WTC11 (cell line): Measurements from ENCODE around the gene SPSB3. TPM values are rescaled to one million over a fixed set of nuclear protein-coding genes. Genes with fewer than 3 reads are reported as not detected.

Experiments
- ATAC-seq: fragments of 200-7000 bp; cut with Tn5 transposase; 2 replicates; pipeline ENCODE4 v1.10.0; 2021; ENCODE audit warnings: mild to moderate bottlenecking, moderate library complexity
- CTCF ChIA-PET: fragments of 300-600 bp; sonication (Branson Sonifier 250); formaldehyde crosslinking; loops from one replicate; lab custom pipeline; 2021; ENCODE audit warnings: antibody characterized with exemption; lab: Charles Lee
- POLR2A ChIA-PET: fragments of 350-600 bp; sonication (Branson Sonifier 250); formaldehyde crosslinking; loops from one replicate; lab custom pipeline; 2021; ENCODE audit warnings: antibody characterized with exemption; lab: Charles Lee
- DNase-seq: peaks from one replicate; pipeline ENCODE4 v3.0.0; 2021; ENCODE audit warnings: low spot score
- H3K27ac Mint-ChIP-seq: 2 replicates; pipeline ENCODE4 v1.8.0; 2021; ENCODE audit warnings: mixed read lengths
- H3K27me3 Mint-ChIP-seq: 2 replicates; pipeline ENCODE4 v1.8.0; 2021; ENCODE audit warnings: low read depth, mild to moderate bottlenecking, moderate library complexity, mixed read lengths
- H3K36me3 Mint-ChIP-seq: 2 replicates; pipeline ENCODE4 v1.8.0; 2021; ENCODE audit warnings: mixed read lengths
- H3K4me1 Mint-ChIP-seq: 2 replicates; pipeline ENCODE4 v1.8.0; 2022; ENCODE audit warnings: mixed read lengths
- H3K4me3 Mint-ChIP-seq: 2 replicates; pipeline ENCODE4 v1.8.0; 2021; ENCODE audit warnings: mild to moderate bottlenecking, moderate library complexity, mixed read lengths
- H3K9me3 Mint-ChIP-seq: 2 replicates; pipeline ENCODE4 v1.8.0; 2021; ENCODE audit warnings: mixed read lengths
- AFF4 ChIP-seq: sonication (generic); formaldehyde crosslinking; IDR thresholded peaks from 2 replicates; pipeline ENCODE4 v1.8.1; 2023; ENCODE audit warnings: mild to moderate bottlenecking, missing genetic modification reagents, borderline replicate concordance
- EMX1 ChIP-seq: fragments of 250-450 bp; sonication (Bioruptor Pico); IDR thresholded peaks from 2 replicates; pipeline ENCODE4 v1.8.0; 2021; ENCODE audit warnings: mild to moderate bottlenecking
- JAZF1 ChIP-seq: fragments of 250-450 bp; sonication (Bioruptor Pico); IDR thresholded peaks from 2 replicates; pipeline ENCODE4 v1.9.0; 2021; ENCODE audit warnings: moderate library complexity, mild to moderate bottlenecking, inconsistent platforms
- JUN ChIP-seq: sonication (generic); formaldehyde crosslinking; IDR thresholded peaks from 2 replicates; pipeline ENCODE4 v1.8.0; 2023; ENCODE audit warnings: mild to moderate bottlenecking, missing genetic modification reagents
- STAT6 ChIP-seq: sonication (generic); formaldehyde crosslinking; conservative IDR thresholded peaks from 2 replicates; pipeline ENCODE4 v1.8.1; 2023; ENCODE audit warnings: mild to moderate bottlenecking, low read depth, missing genetic modification reagents, moderate library complexity
- ZNF138 ChIP-seq: sonication (generic); formaldehyde crosslinking; conservative IDR thresholded peaks from 2 replicates; pipeline ENCODE4 v1.8.1; 2022; ENCODE audit warnings: mild to moderate bottlenecking, moderate library complexity, missing genetic modification reagents
- ZNF263 ChIP-seq: sonication (generic); formaldehyde crosslinking; IDR thresholded peaks from 2 replicates; pipeline ENCODE4 v1.8.1; 2022; ENCODE audit warnings: low read depth, mild to moderate bottlenecking, moderate library complexity, missing genetic modification reagents
- ZNF671 ChIP-seq: fragments of 250-450 bp; sonication (Bioruptor Pico); IDR thresholded peaks from 2 replicates; pipeline ENCODE4 v1.8.0; 2021; ENCODE audit warnings: mild to moderate bottlenecking
- total RNA-seq: library from RNA; stranded (reverse); gene quantifications from 3 replicates; pipeline ENCODE4 v1.2.3, GENCODE V29; 2021
- TF ChIP-seq, protein P1 (sequence below): sonication (generic); formaldehyde crosslinking; IDR thresholded peaks from 2 replicates; pipeline ENCODE4 v1.8.0; 2022; ENCODE audit warnings: mild to moderate bottlenecking, missing genetic modification reagents
- TF ChIP-seq, protein P2 (sequence below): sonication (generic); formaldehyde crosslinking; IDR thresholded peaks from 2 replicates; pipeline ENCODE4 v1.8.1; 2022; ENCODE audit warnings: missing genetic modification reagents, borderline replicate concordance
- TF ChIP-seq, protein P3 (sequence below): sonication (generic); formaldehyde crosslinking; IDR thresholded peaks from 2 replicates; pipeline ENCODE4 v1.8.1; 2022; ENCODE audit warnings: mild to moderate bottlenecking, missing genetic modification reagents, moderate library complexity, borderline replicate concordance
- TF ChIP-seq, protein P4 (sequence below): sonication (generic); formaldehyde crosslinking; conservative IDR thresholded peaks from 2 replicates; pipeline ENCODE4 v1.8.1; 2022; ENCODE audit warnings: mild to moderate bottlenecking, missing genetic modification reagents

SPSB3 gene
- total RNA-seq, 1 experiment from 2014 or later = 32.8 TPM

DNA sequence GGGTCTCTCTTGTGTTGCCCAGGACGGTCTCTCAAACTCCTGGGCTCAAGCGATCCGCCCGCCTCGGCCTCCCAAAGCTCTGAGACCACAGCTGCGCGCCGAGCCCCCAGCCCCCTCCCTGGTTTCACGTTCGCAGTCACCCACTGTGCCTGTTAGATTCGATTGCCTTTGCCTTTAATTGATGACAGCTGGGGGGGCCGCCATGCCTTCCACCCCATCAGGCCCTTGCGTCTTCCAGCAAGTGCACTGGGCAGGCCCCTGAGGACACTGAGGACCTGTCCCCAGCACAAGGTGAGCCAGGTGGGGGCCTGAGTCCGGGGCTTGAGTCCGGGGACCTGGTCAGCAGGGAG is 7.9 kb upstream of the SPSB3 start:
- no peaks in the 10 kb centered on the region for H3K9me3 Mint-ChIP-seq
- no peaks in the 10 kb centered on the region for H3K27me3 Mint-ChIP-seq
- H3K36me3 Mint-ChIP-seq = peaks cover 5% of the 10 kb centered on the region
- no peaks in the 10 kb centered on the region for H3K4me1 Mint-ChIP-seq
- DNase-seq = no peak
- TF ChIP-seq, protein P1, sequence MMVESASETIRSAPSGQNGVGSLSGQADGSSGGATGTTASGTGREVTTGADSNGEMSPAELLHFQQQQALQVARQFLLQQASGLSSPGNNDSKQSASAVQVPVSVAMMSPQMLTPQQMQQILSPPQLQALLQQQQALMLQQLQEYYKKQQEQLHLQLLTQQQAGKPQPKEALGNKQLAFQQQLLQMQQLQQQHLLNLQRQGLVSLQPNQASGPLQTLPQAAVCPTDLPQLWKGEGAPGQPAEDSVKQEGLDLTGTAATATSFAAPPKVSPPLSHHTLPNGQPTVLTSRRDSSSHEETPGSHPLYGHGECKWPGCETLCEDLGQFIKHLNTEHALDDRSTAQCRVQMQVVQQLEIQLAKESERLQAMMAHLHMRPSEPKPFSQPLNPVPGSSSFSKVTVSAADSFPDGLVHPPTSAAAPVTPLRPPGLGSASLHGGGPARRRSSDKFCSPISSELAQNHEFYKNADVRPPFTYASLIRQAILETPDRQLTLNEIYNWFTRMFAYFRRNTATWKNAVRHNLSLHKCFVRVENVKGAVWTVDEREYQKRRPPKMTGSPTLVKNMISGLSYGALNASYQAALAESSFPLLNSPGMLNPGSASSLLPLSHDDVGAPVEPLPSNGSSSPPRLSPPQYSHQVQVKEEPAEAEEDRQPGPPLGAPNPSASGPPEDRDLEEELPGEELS = no peak
- TF ChIP-seq, protein P2, sequence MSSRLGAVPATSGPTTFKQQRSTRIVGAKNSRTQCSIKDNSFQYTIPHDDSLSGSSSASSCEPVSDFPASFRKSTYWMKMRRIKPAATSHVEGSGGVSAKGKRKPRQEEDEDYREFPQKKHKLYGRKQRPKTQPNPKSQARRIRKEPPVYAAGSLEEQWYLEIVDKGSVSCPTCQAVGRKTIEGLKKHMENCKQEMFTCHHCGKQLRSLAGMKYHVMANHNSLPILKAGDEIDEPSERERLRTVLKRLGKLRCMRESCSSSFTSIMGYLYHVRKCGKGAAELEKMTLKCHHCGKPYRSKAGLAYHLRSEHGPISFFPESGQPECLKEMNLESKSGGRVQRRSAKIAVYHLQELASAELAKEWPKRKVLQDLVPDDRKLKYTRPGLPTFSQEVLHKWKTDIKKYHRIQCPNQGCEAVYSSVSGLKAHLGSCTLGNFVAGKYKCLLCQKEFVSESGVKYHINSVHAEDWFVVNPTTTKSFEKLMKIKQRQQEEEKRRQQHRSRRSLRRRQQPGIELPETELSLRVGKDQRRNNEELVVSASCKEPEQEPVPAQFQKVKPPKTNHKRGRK (CRISPR knock-in tag) = no peak
- TF ChIP-seq, protein P3, sequence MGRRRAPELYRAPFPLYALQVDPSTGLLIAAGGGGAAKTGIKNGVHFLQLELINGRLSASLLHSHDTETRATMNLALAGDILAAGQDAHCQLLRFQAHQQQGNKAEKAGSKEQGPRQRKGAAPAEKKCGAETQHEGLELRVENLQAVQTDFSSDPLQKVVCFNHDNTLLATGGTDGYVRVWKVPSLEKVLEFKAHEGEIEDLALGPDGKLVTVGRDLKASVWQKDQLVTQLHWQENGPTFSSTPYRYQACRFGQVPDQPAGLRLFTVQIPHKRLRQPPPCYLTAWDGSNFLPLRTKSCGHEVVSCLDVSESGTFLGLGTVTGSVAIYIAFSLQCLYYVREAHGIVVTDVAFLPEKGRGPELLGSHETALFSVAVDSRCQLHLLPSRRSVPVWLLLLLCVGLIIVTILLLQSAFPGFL = no peak
- TF ChIP-seq AFF4 = no peak
- TF ChIP-seq, all 79 proteins: peak for 0
- ATAC-seq = no peak
- ChIA-PET POLR2A (no interaction called here), CTCF (interaction anchor here (1.5 kb wide), 1 partner anchor 33 kb away, joined by 3 read pairs; no protein-coding TSS in a partner anchor)
- Mint-ChIP-seq H3K4me3 (no peak overlapping the region), H3K27ac (no peak overlapping the region)

DNA sequence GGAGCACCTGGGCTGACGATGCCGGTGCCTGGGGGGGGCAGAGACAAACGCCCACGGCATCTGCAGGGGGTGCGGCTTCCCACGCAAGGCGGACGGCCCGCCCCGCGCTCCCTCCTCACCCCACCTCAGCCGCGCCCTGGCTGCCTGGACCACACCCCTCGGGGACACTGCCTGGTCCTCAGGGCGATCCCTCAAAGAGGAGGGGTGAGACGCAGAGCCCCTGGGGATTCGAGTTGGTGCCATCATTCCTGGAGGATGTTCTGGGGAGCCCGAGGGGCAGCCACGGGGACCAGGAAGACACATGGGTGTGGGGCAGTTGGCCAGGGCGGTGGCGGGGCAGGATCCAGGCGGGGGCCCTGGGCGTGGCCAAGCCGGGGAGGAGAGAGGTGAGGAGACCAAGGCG is 7.3 kb upstream of the SPSB3 start:
- Mint-ChIP-seq H3K27me3 (no peaks in the 10 kb centered on the region), H3K4me1 (no peaks in the 10 kb centered on the region), H3K27ac (no peak overlapping the region), H3K36me3 (peaks cover 5% of the 10 kb centered on the region), H3K4me3 (no peak overlapping the region), H3K9me3 (no peaks in the 10 kb centered on the region)
- DNase-seq (no peak), ATAC-seq (no peak)
- POLR2A ChIA-PET = no interaction called here
- TF ChIP-seq, protein P4, sequence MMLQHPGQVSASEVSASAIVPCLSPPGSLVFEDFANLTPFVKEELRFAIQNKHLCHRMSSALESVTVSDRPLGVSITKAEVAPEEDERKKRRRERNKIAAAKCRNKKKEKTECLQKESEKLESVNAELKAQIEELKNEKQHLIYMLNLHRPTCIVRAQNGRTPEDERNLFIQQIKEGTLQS (CRISPR knock-in tag) = no peak
- TF ChIP-seq JUN (CRISPR knock-in tag) = no peak
- no peak for TF ChIP-seq ZNF671 (CRISPR knock-in tag)
- no peak for TF ChIP-seq STAT6
- CTCF ChIA-PET = interaction anchor here (1.5 kb wide), 1 partner anchor 34 kb away, joined by 3 read pairs; no protein-coding TSS in a partner anchor

- Mint-ChIP-seq H3K36me3 (peaks cover 5% of the 10 kb centered on the region), H3K9me3 (no peaks in the 10 kb centered on the region), H3K27me3 (no peaks in the 10 kb centered on the region), H3K4me1 (no peaks in the 10 kb centered on the region), H3K4me3 (no peak overlapping the region), H3K27ac (peak overlapping the region; percentile 91)
- no peak for DNase-seq
- POLR2A ChIA-PET = no interaction called here
- ATAC-seq = no peak
- CTCF ChIA-PET = interaction anchor here (0.6 to 1.5 kb wide), 3 partner anchors 35 to 143 kb away, joined by 3 read pairs; no protein-coding TSS in a partner anchor
- TF ChIP-seq JAZF1 (CRISPR knock-in tag) = no peak
- TF ChIP-seq EMX1 (CRISPR knock-in tag) = no peak
- TF ChIP-seq ZNF138 (CRISPR knock-in tag) = no peak
- TF ChIP-seq ZNF263 (CRISPR knock-in tag) = no peak
- TF ChIP-seq, all 79 proteins: peak for 0
Measured at GRCh38 chr16:1788708-1789100, 6.3 kb upstream of the SPSB3 start.
